NCI-H2227 (cell line): ENCODE data around the gene ZBTB3.
"Not testable (repeated sequence)": the region's sequence is repeated elsewhere in the genome, so short reads cannot be mapped to it uniquely, and the experiment has no call there.

Experiments
- DNase-seq: peaks from one replicate; lab custom pipeline; 2025; ENCODE audit not compliant: unreplicated experiment; lab: John Stamatoyannopoulos, UW

Gene ZBTB3

DNA sequence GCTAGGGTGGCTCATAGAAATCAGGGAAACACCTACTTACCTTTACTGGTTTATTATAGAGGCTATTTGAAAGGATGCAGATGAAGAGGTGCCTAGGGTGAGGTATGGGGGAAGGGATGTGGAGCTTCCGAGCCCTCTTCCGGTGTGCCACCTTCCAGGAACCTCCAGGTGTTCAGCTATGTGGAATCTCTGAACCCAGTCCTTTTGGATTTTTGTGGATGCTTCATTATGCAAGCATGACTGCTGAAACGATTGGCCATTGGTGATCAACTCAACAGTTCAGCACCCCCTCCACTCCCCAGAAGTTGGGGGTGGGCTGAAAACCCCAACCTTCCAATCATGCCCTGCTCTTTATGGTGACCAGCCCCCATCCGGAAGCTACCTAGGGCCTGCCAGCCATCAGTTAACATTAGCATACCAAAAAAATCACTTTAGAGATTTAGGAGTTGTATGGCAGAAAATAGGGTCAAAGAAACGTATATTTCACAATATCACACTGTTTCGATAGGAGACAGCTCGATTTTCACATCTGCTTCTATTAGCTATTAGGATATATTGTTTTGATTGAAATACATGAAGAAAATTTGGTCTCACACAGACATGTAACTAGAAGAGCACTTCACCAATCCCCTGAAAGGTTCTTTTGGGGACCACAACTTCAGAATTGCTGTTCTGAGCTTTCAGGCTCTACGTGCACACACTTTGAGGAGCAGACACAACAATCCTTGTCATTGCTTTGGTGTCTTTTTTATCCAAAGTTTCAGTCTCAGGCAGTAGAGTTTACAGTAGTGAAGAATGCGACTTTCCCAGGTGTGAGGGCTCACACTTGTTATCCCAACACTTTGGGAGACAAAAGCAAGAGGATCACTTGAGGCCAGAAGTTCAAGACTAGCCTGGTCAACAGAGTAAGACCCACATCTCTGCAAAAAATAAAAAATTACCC lies 4.2 kb upstream of the ZBTB3 start:
- DNase-seq: no peak

DNA sequence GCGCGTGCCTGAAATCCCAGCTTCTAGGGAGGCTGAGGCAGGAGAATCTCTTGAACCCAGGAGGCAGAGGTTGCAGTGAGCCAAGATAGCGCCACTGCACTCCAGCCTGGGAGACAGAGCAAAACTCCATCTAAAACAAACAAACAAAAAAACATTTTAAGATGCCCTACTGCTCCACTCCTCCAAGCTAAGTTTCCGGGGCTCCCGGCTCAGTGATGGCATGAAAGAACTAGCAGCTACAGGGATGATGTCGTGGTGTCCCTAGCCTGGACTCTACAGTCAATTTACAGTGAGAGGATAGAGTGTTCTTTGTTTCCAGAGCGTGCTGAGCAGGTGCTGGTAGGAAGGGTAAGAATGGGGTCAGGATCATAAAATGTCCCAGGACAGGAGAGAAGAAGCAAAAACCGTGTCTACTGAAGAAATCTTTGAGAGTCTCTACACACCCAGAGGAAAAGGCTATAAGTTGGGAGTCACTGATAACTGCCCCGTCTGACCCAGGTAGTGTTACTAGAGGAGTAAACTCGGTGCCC lies 1.2 kb upstream of the ZBTB3 start:
- DNase-seq: no peak

DNA sequence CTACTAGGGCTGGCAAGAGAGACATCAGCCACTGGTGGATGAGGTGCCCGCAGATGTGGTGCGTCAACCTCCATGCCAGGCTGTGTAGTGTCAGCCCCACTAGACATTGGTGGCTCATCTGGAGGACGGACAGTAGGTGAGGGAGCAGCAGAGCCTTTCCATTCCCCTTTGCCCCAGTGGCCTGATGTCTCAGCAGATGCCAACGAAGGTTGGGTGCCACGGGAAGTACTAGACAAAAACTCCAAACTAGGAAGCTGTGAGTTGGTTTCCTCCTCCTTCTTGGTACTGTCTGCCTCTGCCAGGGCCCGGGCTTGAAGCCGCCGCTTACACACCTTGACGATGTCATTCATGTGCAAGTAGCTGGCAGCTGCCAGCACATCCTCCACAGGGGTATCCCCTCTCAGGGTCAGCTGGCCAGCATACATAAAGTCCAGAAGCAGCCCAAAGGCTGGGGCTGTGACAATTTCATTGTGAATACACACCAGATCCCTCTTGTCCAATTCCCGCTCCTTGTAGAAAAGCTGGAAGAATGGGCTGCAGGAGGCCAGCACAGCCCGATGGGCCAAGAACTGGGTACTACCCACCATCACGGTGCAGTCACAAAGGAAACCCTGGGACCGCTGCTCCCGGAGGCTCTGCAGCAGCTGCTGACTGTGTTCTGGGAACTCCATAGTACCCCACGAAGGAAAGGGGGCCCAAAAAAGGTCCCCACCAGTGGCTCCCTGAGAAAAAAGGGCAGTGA lies 795 bp downstream of the ZBTB3 start:
- DNase-seq: no peak

DNA sequence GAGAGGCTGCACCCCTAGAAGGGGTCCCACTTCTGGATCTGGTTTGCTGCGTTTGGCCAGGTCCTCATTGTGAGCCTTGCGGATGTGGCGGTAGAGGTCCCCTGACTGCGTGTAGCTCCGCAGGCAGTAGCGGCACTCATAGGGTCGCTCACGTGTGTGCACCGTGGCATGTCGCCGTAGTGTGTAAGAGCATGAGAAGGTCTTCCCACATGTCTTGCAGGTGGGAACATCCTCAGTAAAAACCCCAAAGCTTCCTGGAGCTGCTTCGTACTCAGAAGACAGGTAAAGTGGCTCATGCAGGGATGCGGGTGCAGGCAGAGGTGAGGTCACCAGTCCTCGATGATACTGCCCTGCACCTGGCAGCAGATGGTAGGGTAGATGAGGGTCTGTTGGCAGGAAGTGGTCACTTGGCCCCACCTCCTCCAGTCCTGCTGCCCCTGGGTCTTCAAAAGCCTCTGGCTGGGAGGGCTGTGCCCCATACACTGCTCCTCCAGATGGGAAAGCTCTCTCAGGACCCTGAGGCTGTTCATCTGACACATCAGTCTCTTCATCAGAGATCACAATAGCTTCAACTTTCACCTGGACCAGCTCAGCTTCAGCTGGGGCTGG lies 1.7 kb downstream of the ZBTB3 start:
- no peak for DNase-seq

DNA sequence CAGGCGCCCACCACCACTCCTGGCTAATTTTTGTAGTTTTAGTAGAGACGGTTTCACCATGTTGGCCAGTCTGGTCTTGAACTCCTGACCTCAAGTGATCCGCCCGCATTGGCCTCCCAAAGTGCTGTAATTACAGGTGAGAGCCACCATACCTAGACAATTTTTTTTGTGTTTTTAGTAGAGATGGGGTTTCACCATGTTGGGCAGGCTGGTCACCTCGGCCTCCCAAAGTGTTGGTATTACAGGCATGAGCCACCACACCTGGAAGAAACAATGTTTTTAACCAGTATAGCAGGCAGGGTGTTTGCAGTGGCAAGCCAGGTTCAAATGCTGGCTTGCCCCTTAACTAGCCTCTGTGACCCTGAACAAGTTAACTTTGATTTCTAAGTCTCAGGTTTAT lies 4.0 kb downstream of the ZBTB3 start:
- DNase-seq: not testable (repeated sequence)

- no peak for DNase-seq
Observed at GRCh38 chr11:62747475-62748160, 6.3 kb downstream of the ZBTB3 start.

DNA sequence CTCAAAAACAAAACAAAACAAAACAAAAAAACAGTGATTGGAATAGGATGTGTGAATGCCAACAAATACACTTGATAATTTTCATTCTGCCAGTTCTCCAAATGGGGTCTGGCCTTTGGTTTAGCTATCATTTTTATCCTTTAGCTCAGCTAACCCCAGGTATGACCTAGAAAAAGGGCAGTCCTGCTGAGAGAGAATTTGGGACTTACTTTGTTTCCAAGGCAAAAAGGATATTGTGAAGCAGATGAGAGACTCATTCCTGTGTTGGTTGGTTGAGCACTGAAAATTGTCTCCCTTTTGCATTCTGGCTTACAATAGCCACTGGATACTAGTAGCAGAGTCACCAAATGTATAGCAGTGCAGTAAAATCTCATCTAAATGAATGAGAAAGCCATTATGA lies 16.8 kb downstream of the ZBTB3 start:
- no peak for DNase-seq

DNA sequence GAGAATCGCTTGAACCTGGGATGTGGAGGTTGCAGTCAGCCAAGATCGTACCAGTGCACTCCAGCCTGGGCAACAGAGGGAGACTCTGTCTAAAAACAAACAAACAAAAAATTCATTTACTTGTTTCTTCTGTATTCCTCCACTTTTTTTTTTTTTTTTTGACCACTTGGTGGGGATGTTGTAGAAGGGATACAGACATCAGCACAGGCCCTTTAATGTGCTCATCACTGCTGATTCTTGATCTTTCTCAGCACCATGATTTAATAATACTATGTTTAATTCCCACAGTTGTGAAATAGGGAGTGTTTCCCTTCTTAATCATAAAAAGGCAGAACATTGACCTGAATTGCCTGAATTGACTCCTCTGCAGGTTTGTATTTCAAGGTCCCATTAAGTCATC lies 21.1 kb downstream of the ZBTB3 start:
- peak; percentile 34 for DNase-seq

DNA sequence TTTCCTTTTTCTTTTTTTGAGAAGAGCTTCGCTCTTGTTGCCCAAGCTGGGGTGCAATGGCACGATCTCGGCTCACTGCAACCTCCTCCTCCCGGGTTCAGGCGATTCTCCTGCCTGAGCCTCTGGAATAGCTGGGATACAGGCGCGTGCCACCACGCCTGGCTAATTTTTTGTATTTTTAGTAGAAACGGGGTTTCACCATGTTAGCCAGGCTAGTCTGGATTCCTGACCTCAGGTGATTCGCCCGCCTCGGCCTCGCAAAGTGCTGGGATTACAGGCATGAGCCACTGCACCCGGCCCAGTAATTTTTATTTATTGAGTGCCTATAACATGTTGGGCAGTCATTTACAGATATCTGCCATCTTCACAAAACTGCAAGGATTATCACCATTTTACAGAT lies 23.9 kb downstream of the ZBTB3 start:
- not testable (repeated sequence) for DNase-seq

GRCh38 chr11:62728171-62728988 lies 25.6 kb downstream of the ZBTB3 start, which contains the start of gene TTC9C:
TTC9C (plus strand) TSS chr11:62728486; CDS start chr11:62728849, 363 bp downstream.
- peak; percentile 88 for DNase-seq

- peak; percentile 99 for DNase-seq
Observed at GRCh38 chr11:62727872-62728170, 26.1 kb downstream of the ZBTB3 start.

DNA sequence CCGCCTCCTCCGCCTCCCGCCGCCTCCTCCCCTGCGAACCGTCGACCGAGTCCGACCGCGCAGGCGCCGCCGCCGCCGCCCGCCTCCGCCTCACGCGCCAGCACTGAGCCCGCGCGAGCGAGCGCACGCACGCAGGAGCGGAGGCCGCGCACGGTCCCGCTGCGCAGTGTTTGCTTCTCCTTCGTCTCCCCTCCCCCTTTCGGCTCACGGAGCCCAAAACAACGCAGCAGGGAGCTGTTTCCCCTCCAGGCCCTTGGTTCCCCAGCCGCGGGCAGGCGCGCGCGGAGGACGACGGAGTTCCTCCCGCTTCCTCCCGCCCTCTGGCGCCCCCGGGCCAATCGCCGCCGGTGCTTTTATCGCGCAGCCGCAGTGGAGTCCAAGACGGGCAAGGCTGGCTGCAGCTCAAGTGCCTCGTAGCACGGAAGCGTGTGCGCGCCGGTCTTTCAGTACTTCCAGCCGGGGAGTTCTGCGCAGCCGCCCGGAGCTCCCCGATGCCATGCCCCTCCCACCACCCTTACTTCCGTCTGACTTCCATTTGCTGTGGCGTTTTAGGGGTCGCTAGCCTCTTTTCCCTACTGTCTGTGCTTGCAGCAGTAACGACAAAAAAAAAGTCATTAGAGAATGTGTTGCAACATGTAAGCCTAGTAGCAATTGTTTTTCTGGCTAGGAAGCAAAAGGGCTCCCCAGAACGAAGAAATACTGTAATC lies 26.6 kb downstream of the ZBTB3 start, which contains the start of gene HNRNPUL2:
HNRNPUL2 (minus strand) TSS at position 293 of the 707 bp plus-strand sequence. CDS start 301 bp downstream, outside the sequence.
- DNase-seq: peak; percentile 99

DNA sequence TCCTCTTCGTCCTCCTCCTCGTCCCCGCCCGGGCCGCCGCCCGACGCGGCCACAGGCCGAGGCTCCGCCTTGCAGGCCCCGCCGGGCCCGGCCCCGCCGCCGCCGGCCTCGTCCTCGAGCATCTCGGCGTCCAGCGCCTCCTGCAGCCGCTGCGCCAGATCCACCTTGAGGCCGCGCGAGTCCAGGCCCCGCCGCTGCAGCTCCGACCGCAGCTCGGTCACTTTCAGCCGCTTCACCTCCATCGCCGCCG lies 27.1 kb downstream of the ZBTB3 start:
- DNase-seq: no peak

DNA sequence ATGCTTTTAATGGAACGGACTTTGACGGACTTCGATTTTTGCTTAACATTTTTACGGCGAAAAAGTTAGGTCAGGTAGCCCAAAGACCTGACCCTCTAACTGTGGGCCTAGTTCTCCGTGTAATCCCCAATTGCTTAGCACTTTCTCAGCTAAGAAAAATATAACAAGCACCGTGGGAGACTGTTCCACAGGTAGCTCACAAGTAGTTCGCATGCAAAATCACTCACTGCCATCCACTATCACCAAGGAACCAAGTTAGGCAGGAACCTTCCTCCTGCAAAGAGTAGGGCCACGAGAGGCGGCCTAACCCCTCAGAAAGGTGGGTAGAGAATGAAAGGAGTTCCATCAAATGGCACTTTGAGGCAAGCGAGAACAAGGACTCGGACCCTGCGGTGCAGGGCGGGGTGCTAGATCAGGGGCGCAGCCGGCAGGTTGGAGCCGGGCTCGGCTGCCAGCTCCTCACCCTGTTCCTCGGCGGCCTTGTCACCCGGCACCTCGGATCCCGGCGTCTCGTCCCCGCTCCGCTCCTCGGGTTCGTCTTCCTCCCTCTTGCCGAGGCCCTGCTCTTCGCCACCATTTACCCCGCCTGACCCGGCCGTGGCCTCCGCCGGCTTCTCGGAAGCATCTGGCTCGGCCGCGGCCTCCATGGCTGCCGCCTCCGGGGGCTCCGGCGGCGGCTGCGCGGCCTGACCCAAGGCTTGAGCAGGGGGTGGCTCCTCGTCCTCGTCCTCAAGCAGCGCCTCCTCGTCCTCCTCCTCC lies 27.6 kb downstream of the ZBTB3 start:
- DNase-seq: peak; percentile 50

- no peak for DNase-seq
Observed at GRCh38 chr11:62725646-62726045, 28.3 kb downstream of the ZBTB3 start.

DNA sequence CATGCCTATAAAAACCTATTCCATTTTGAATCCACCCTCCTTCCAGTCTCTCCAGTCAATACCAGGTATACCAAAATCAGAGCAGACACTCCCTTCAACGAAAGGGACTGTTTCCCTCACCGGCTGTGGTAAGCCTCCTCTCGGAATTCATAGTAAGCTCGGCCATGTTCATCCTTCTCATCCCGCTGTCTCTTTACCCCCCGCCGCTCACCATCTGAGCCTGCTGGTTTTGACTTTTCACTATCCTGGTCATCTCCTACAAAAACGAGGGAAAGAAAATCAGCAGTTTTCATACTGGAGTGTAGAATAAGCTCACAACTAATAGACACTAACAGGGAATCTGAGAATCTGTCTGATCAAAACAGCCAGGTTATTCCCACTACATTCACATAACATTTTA lies 29.8 kb downstream of the ZBTB3 start:
- DNase-seq: peak; percentile 39

GRCh38 chr11:62721994-62722393 lies 32.0 kb downstream of the ZBTB3 start:
- no peak for DNase-seq

DNA sequence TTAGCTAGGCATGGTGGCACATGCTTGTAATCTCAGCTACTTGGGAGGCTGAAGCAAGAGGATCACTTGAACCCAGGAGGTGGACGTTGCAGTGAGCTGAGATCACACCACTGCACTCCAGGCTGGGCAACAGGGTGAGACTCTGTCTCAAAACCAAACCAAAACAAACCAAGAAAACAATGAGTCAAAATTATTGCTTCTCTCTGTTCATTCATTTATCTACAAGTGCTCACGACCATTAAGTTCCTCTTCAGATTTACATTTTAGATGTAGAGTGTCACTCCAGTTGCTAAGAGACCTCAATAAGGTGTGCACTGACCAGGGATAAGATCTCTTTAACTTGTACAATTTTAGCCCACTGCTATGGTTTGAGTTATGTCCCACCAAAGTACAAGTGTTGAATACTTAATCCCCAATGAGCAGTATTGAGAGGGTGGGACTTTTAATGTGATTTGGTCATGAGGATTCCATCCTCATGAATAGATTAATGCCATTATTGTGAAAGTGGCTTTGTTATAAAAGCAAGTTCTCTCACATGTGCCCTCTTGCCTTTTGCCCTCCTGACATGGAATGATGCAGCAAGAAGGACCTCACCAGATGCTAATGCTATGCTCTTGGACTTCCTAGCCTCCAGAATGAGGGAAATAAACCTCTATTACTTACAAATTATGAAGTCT lies 34.5 kb downstream of the ZBTB3 start:
- DNase-seq: no peak
